ENCODE data around the gene CXCR6. TPM values are rescaled to one million over a fixed set of nuclear protein-coding genes. Genes with fewer than 3 reads are reported as not detected.
"Not testable (repeated sequence)": the region's sequence is repeated elsewhere in the genome, so short reads cannot be mapped to it uniquely, and the experiment has no call there.

CXCR6 gene
- total RNA-seq, 1 donor, result under 0.01 TPM

- no peak for DNase-seq (ENCODE audit: low read depth in 2 of 3, low spot score in 2 of 3)
Measured at GRCh38 chr3:45985532-45986302, 42.5 kb downstream of the CXCR6 start.

- no peak for DNase-seq (ENCODE audit: low read depth in 2 of 3, low spot score in 2 of 3)
Measured at GRCh38 chr3:45986303-45986982, 43.2 kb downstream of the CXCR6 start.

- no peak for DNase-seq (ENCODE audit: low read depth in 2 of 3, low spot score in 2 of 3)
Measured at GRCh38 chr3:45987368-45988291, 44.4 kb downstream of the CXCR6 start.

- DNase-seq (ENCODE audit: low read depth in 2 of 3, low spot score in 2 of 3), result no peak
Measured at GRCh38 chr3:45988362-45988761, 45.1 kb downstream of the CXCR6 start.

GRCh38 chr3:45988804-45989203 lies 45.5 kb downstream of the CXCR6 start:
- DNase-seq (ENCODE audit: low read depth in 2 of 3, low spot score in 2 of 3), result no peak

GRCh38 chr3:45990181-45990580 lies 46.9 kb downstream of the CXCR6 start:
- DNase-seq (ENCODE audit: low read depth in 2 of 3, low spot score in 2 of 3), result no peak

GRCh38 chr3:45991341-45991740 lies 48.1 kb downstream of the CXCR6 start:
- peak in 1 of 3 donors; percentile 7 for DNase-seq (ENCODE audit: low read depth in 2 of 3, low spot score in 2 of 3)

GRCh38 chr3:45992133-45992729 lies 49.0 kb downstream of the CXCR6 start:
- no peak for DNase-seq (ENCODE audit: low read depth in 2 of 3, low spot score in 2 of 3)

GRCh38 chr3:45992821-45993221 lies 49.6 kb downstream of the CXCR6 start:
- DNase-seq (ENCODE audit: low read depth in 2 of 3, low spot score in 2 of 3), result no peak

GRCh38 chr3:45993421-45994027 lies 50.3 kb downstream of the CXCR6 start:
- peak in 1 of 3 donors; percentile 10 for DNase-seq (ENCODE audit: low read depth in 2 of 3, low spot score in 2 of 3)

- DNase-seq (ENCODE audit: low read depth in 2 of 3, low spot score in 2 of 3), result peak in 1 of 3 donors; percentile 30
Measured at GRCh38 chr3:45994419-45995235, 51.4 kb downstream of the CXCR6 start.

GRCh38 chr3:45995236-45996192 lies 52.2 kb downstream of the CXCR6 start, which contains the start of gene FYCO1:
TSS of gene FYCO1 (minus strand) at chr3:45995824. CDS start at chr3:45984910, 10,914 bp downstream.
- peak; percentile 65 to 88 (median 81) for DNase-seq (ENCODE audit: low read depth in 2 of 3, low spot score in 2 of 3)

- not testable (repeated sequence) for DNase-seq (ENCODE audit: low read depth in 2 of 3, low spot score in 2 of 3)
Measured at GRCh38 chr3:45997499-45997898, 54.2 kb downstream of the CXCR6 start.

GRCh38 chr3:45997942-45998341 lies 54.7 kb downstream of the CXCR6 start:
- DNase-seq (ENCODE audit: low read depth in 2 of 3, low spot score in 2 of 3), result no peak
